GM18511 (cell line): ENCODE results near the gene DDX50.
"Not testable (repeated sequence)": the region's sequence is repeated elsewhere in the genome, so short reads cannot be mapped to it uniquely, and the experiment has no call there.

Source experiments
- ATAC-seq: cut with Tn5 transposase; IDR thresholded peaks from one replicate; pipeline ENCODE4 v1.9.1; 2021; ENCODE audit warnings: mild to moderate bottlenecking, moderate library complexity; ENCODE audit not compliant: unreplicated experiment

Gene DDX50, protein sequence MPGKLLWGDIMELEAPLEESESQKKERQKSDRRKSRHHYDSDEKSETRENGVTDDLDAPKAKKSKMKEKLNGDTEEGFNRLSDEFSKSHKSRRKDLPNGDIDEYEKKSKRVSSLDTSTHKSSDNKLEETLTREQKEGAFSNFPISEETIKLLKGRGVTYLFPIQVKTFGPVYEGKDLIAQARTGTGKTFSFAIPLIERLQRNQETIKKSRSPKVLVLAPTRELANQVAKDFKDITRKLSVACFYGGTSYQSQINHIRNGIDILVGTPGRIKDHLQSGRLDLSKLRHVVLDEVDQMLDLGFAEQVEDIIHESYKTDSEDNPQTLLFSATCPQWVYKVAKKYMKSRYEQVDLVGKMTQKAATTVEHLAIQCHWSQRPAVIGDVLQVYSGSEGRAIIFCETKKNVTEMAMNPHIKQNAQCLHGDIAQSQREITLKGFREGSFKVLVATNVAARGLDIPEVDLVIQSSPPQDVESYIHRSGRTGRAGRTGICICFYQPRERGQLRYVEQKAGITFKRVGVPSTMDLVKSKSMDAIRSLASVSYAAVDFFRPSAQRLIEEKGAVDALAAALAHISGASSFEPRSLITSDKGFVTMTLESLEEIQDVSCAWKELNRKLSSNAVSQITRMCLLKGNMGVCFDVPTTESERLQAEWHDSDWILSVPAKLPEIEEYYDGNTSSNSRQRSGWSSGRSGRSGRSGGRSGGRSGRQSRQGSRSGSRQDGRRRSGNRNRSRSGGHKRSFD

DNA sequence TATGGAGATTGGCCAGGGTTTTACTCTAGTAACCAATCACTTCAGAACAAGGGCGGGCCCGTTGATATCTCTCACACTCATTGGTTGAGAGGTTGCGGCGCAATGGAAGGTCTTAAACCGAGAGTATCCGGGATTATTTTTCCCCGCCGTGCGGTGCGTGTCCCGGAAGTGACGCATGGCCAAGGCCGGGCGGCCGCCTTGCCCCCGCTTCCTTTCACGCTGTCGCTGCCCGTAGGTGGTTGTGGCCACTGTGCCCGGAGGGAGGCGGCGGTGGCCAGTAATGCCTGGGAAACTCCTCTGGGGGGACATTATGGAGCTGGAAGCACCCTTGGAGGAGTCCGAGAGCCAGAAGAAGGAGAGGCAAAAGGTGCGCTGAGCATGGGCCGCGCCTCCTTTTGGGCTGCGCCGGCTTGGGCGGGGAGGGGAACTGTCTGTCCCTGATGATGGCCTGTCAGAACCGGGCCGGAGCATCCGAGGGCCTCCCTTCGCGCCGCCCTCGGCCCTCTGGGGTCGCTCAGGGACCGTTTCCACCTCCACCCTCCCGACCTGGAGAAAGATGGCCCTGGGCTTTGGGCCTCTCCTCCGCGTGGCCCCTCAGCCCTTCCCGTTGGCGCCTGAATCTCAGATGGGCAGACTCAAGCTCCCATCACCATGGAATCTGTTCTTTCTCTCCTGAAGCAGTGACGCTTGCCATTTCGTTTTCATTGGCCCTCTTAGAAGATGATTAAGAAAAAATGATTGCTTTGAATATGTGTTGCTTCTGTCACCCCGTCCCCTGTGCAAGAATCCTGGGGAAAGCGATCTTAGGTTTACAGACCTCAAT, at the start of gene DDX50:
Gene DDX50 (plus strand): TSS at position 211 of the 823 bp plus-strand sequence. CDS start 70 bp downstream, at position 281.
- peak; percentile 97 for ATAC-seq

DNA sequence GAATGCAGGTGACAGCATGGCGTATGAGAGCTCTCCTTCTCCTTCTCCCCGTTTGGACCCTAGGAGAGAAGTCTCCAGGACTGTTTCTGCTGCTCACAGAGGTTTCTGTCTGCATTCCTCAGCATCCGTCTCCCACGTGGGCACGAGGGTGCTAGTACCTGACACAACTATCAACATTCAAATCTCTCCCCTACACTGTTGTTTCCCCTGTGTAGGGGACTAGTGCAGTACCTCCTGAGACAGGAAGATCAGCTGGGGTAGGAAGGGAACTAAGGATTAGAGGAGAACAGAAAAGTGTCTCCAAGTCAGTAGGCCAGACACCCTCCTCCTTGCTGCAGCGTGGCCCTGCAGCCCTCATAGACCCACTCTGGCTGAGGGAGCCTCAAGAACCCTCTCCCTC, 44.8 kb upstream of the DDX50 start:
- no peak for ATAC-seq

DNA sequence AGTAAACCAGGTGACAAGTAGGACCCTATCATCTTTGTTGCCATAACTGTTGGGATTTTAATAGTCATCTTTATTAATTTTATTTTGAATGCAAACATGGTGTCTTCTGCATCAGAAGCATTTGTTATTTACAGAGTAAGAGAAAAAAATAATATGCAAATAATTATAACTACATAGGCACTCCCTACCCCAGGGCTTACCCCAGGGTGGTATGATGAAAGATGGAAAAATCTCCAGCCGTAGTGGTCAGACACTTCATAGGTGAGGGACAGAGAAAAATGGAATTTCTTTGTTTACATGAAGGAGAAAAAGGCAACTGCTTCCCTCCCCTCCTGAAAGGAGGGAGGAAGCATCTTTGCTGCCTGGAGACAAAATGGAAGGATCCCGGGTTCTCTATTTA, 44.1 kb upstream of the DDX50 start:
- no peak for ATAC-seq

DNA sequence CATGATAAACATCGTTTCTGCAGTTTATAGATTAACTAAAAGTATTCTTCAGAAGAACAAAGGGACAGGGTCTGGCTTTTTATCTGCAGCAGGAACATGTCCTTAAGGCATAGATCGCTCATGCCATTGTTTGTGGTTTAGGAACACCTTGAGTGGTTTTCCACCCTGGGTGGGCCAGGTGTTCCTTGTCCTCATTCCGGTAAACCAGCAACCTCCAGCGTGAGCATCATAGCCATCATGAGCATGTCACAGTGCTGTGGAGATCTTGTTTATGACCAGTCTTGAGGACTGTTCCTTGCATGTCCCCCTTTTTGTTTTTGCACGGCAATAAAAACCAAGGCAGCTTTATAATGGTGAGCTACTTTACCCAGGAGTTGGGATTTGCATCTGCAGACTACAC, 39.9 kb upstream of the DDX50 start:
- ATAC-seq = no peak

DNA sequence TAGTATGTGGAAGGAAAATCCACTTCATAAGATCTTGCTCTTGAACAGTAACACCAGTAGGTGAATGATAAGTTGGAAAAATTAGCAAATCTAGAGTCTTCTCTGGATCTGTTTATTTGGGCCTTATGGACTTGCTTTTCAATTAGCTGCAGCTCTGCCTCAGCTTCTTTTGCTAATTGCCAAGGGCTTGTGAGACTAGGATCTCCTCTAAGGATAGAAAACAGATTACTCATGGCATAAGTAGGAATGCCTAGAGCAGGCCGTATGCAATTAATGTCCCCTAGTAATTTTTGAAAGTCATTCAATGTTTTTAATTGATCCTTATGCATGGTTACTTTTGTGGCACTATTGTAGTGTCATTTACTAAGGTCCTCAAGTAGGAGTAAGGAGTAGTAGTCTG, 36.5 kb upstream of the DDX50 start:
- no peak for ATAC-seq

DNA sequence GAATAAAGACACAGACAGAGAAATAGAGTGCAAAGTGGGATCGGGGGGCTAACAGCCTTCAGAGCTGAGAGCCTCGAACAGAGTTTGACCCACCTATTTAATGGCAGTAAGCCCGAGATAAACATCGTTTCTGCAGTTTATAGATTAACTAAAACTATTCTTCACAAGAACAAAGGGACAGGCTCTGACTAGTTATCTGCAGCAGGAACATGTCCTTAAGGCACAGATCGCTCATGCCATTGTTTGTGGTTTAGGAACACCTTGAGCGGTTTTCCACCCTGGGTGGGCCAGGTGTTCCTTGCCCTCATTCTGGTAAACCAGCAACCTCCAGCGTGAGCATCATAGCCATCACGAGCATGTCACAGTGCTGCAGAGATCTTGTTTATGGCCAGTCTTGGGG, 32.9 kb upstream of the DDX50 start:
- not testable (repeated sequence) for ATAC-seq

DNA sequence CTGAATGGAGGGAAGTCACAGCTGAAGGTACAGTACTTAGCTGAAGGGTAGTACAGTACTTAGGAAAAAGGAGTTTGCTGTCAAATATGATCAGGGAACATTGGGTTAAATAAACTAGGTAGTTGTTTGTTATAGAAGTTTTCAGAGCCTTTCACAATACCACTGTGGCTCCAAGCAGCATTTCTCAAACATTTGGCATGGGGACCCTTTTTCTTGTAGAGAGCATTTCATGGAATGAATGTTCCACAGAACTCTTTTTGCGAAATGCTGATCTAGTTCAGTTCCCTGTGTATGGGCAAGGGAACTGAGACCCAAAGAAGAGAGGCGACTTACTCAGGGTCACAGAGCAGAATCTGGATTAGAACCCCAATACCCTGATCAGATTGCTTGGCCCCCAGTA, 31.5 kb upstream of the DDX50 start:
- ATAC-seq = no peak

DNA sequence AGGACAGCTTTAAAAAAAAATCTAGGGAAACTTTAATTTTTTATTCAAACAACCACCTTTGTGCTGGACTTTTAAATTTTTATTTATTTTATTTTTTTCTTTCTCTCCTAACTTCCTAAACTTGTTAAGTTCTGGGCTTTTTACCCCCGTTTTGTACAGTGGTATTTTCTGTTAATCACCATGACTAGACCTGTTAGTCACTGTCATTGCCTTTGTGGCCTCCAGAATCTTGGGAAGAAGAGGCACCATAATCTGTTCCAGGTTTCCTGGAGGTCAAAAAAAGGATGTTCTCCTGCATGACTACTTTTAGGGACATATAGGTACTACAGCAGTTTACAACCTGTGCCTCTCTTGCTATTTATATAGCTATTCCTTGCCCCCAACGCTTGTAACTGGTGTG, 31.1 kb upstream of the DDX50 start:
- no peak for ATAC-seq

DNA sequence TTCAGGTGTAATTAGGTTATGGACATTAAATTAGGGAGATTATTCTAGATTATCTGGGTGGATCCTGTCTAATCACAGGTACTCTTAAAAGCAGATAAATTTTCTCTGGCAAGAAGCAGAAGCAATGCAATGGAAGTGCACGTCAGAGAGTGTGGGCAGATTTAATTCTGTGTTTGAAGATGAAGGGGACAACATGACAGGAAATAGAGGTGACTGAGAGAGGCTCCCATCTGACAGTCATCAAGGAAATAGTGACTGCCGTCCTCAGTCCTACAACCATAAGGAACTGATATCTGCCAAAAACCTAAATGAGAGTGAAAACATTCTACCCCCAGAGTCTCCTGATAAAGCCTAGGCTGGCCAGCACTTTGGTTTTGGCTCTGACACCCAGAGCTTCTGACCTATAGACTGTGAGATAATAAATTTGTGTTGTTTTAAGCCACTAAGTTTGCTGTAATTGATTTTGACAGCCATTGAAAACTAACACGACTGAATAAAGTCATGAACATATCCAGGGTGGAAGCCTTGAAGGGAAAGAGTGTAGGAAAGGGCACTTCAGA, 30.5 kb upstream of the DDX50 start:
- ATAC-seq = no peak

DNA sequence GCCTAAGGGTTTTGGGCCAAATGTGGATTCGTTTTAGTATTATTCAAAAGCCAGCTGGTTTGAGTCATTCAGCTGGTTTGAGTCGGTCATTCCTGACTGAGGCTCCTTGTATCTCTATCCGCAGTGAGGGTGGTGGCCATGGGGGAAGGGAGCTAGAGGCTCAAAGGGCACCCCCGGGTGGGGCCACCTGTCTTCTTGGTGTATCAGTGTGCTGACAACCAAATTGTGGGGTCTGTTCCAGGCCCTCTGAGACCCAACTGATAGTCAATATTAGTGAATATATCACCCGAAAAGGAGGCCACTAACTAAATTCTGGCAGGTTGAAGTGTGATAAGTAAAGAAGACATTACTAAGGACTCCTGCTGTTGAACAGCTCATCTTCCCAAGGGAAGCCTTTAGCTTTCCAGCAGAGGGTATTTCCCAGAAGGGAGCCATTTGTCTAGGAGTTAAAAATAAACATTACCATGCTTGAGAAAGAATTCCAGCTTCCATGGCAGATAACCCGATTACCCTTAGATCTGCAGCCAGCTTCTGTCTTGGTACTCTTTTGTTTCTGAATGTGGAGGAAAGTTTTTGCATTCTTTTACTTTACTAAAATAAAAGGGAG, 29.9 kb upstream of the DDX50 start:
- ATAC-seq = no peak

DNA sequence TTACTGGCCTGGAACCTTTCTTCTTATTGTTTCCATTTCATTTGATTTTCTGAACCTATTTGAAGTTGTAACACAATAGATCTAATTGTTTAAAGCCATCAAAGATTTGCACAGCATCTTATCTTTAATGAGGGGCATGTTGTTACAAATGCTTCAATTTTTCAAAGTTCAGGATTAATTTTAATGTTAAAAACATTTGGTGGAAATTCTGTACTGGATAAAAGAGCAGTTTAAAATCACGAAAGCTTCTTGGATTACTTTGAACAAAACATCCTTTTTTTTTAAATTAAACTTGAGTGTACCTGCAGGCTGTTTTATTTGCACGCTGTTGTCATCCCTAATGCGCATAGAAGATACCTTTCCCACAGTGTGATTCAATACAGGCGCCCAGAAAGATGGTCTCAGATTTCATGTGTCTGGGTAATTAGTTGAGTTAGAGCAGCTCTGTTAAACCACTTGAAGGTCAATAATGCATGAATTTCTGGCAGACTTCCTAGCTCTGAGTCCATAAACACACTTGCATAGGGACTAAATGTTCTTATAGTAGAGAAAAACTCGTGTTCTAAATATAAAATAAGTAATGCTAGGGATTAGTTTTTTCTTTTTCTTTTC, 29.3 kb upstream of the DDX50 start:
- ATAC-seq = no peak

DNA sequence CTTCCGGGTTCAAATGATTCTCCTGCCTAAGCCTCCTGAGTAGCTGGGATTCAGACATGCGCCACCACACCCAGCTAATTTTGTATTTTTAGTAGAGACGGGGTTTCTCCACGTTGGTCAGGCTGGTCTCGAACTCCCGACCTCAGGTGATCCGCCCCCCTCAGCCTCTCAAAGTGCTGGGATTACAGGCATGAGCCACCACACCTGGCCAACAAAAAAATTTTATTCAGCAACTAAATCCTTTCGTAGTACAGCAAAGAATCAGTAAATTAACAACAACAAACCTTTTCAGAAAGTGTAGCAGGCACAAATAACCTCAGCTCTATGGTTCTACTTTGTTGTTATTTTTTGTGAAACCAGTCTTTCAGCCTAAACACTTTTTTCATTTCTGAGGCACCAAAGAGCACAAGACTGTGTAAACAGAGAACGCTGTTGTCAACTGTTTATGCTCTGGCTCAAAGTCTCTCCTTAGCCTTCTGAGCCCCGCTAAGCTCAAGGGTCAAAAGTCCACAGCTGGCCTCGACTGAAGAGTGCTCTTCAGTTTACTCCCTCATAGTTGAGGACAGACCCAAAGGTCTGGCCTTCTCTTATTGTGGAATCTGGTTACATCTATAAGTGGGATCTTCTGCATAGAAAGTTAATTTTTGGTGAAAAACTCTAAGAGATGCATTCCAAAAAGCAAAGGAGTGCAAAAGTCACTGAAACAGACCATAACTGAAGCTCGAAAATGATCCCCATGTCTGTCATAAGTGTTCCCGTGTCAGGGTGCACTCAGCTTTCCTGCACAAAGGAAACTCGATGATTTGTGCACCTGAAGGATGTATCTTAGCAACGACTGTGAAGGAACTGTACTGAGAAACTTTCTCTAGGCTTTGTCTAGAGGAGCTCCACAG, 24.6 kb upstream of the DDX50 start:
- no peak for ATAC-seq

DNA sequence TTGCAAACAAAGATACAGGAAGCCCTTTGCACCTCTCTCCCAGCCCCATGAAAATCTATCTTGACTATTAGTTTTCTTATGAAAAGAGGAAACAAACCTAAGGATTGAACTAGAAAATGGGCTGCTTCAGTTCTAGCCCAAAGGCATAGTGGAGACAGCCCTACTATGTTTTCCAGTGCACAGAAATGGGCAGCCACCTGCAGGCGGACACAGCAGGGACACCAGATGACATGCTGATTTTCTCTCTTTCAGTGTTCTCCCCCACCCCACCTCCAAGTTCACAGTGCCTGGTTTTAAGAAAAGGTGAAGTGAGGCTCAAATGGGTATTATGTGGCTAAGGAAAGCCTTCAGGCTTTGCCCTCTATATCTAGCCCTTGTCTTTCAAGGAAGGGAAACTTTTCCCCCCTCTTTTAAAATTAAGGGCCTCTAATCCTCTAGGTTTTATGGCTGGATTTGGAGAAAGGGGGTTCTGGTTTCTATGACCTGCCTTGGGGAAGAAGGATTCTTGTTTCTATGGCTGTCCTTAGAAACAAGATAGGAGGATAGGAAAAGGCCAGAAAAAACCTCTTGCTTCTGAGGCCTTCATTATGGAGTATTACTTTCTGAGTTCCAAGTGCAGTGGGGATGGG, 23.5 kb upstream of the DDX50 start:
- no peak for ATAC-seq

DNA sequence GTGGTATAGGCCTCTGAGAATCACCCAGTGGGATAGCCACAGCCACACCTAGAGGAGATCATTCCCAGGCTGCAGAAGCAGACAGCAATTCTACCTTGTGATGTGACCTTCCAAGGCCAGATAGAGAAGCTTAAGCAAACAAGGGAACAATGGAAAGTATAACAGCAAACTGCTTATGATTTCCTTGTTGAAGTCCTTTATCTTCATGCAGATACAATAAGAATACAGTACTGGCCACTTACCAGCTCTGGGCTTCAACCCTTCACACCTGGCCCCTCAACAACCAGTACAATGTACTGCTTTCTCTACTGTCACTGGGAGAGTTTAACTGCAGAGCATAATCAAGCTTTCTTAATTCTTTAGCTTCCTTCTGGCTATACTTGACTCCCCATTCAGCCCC, 22.6 kb upstream of the DDX50 start:
- ATAC-seq = no peak

DNA sequence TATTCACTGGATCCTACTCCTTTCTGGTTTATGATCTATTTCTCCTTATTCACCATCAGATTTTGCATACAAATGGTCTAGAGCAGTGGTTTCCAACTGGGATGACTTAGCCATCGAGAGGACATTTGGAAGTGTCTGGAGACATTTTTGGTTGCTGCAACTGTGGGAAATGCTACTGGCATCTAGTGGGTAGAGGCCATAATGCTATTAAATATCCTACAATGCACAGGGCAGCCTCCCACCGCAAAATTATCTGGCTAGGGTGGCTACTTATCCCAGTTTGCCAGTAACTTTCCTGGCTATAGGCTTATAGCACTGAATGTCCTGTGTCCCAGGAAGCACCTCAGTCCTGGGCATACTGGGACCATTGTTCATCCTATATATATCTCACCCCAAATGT, 21.5 kb upstream of the DDX50 start:
- ATAC-seq = no peak

DNA sequence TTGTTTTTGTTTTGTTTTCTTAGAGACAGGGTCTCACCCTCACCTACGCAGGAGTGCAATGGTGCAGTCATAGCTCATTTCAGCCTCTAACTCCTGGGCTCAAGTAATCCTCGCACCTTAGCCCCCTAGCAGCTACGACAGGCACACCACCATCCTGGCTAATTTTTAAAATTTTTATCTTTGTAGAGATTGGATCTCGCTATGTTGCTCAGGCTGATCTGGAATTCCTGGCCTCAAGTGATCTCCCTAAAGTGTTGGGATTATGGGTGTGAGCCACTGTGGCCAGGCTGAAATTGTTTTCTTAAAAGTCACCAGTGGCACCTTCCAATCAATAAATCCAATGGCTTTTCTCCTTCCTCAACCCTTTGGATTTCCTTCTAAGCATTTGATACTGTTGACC, 20.9 kb upstream of the DDX50 start:
- no peak for ATAC-seq

DNA sequence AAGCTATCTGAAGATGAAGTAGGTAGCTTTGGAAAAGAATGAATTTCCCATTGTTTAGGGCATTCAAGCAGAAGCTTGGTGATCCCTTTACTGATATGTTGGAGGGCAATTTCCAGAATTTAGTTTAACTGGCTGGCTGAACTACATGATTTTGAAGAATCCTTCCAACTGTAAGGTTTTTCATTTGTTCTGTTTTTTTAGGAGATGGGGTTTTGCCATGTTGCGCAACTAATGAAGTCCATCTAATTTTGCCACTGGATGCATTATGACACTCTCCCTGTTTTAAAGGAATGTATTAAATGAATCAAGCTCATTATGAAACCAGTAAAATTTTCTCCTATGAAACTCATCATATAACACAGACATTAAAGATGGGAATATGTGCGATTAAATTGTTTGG, 6.1 kb upstream of the DDX50 start:
- no peak for ATAC-seq

DNA sequence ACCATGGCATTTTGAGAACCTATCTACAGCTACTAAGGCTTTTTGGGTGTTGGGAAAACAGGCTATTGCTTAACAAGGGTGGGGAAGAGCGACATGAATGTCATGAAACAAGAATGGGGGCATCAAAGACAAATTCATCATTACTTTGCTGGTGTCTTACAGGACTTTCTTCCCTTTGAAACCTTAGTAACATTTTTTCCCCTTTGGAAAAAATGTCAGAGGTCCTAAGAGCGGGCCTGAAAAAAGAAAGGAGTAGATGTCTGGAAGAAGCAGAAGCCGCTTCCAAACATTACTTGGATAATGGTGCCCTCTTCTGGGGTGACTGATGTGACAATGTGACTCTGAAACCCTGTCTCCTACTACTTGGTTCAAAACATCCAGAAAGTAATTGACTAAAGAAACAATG, 3.8 kb upstream of the DDX50 start:
- ATAC-seq = no peak

DNA sequence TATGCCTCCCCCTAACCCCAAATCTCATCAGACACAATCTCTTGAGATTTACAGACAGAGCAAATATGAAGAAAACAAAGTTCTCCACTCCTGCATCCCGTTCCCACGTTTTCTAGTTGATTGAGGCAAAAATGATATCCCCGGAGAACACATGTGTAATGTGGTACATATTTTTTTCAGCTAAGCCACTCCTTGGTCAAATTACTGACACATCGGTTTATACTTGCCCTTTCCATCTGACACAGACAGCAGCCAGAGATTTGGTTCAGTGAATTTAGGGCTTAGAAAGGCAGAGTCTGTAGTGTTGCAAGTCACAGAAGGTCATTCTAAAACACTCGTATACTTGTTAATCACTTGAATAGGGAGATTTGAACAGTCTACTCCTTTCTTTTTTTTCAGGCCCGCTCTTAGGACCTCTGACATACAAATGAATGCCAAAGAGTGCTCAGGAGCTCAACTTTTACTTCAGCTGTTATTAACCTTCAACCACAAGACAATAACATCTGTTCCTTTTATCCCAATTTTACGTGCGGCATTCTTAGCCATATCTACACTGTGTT, 1.8 kb upstream of the DDX50 start:
- no peak for ATAC-seq
